EH (cell line): ENCODE data around the gene OR6A2.

ENCODE experiments used
- DNase-seq: peaks from one replicate; pipeline ENCODE4 v3.0.0-alpha.2; 2015; ENCODE audit warnings: low read depth

Gene OR6A2

DNA sequence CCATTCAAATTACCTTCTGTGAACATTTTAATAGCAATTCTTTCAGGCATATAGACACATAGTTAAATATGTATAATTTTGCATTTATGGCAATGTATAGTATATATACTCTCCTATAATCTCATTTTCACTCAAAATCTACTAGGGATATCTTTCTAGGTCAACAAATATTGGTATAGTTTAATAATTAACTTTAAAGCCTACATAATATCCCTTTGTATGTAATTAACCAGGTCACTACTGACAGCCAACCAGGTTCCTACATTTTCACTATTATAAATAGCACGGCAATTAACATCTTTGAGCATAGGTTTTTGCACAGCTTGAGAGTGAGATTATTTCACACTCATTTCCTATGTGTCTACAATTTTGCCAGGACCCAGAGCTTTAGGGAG, 43.5 kb downstream of the OR6A2 start:
- DNase-seq = no peak

DNA sequence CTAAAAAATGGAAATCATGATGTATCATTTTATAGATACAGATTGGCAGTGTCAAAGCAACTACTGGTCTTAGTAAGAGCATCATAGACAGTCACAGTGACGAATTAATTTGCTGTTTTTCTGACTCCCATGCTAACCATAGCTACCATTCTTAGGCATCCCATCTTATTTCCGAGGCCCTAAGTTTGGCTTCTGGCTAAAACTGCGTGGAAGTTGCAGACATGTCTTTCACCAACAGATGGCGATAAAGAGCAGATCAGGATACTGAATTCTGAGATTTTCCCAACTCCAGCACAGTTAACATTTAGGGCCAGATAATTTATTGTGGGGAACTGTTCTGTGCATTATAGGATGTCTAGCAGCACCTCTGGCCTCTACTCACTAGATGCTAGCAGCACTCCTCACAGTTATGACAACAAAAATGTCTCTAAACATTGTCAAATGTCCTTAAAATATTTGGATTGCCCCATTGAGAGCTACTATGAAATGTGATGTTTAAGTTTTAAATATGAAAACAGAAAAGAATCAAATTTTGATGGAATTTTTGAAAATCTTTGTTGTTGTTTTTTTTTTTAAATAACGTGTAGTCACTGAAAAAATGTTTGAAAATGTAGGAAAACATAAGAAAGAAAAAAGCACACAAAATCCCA, 44.1 kb downstream of the OR6A2 start:
- peak; percentile 47 for DNase-seq

DNA sequence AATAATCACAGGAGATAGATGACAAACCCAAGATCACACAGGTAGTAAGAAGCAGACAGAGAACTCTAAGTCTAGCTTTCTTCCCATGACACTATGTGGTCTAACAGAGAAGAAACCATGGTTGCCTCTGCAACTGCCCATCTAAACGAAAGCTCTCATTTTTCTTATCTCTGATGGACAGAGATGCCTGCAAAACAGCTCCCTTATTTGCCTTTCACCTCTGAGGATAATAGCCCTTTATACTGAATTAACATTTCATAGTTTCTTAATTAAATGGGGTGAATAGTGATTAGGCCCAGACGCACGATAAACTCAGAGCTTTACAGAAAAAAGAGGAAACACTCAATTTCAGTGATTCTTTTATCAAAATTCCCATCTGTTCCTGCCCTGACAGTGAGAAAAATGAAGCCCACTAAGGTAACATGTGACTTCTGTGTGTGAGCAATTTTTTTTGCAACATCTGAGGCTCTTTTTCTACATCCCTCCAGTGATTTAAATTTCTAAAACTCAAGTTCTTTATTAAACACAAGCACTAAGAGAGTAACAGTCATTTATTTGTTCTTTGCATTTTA, 52.3 kb downstream of the OR6A2 start:
- DNase-seq = no peak

DNA sequence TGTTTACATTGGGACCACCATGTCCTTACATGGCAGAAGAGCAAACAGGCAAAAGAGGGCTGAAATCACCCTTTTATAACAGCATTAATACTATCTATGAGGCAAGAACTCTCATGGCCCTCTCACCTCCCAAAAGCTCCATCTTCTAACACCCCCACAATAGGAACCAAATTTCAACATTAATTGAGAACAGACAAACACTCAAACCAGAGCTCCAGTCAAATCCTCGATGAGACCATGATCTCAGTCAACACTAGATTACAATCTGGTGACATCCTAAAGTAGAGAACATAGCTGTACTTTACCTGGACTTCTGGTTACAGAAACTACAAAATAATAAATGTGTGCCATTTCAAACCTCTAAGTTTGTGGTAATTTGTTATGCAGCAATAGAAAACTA, 52.9 kb downstream of the OR6A2 start:
- no peak for DNase-seq

DNA sequence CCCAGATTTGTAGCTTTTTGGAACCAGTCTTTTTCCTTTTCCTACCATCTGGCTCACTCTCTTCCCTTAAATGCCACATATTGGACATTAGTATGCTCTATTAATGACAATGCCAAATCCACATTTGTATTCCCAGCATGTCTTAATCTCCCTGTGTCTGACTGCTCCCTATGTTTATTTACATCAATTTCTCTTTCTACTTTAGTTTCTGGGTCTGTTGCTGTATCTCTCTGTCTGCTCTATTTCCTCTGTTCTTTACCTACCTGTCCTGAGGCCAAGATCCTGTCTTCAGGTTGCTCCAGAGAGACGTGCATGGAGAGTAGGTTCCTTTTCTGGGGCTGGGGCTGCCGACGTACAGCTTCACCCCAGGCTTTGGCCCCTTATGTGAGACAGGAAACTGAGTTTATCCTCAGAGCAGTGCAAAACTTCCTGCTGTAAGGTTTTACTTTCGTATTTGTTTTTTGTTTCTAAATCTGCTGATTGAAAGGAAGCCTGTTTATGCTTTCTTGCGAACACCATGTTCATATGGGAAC, 53.3 kb downstream of the OR6A2 start:
- DNase-seq = no peak

DNA sequence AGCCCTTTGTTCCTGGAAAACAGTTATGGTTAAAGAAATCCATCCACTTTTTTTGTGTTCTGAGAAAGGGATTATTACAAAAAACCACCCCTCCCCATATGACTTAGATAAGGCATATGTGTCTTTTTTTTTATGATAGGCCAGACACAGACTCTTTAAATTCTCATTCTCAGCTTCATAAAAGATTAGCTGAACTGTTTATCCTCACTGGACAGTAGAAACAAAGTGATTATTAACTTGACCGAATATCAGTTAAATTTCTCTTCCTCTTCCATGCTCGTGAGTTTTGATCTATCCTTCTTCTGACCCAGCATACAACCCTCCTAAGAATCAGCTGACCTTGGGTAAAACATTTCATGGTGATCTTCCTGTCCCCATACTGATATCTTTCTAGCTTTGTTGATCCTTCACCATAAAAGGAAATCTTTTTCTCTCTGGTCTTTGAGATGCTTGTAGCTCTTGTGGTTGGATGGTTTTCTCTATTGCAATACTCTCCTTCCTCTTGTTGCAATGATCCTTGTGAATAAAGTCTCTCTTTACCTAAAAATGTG, 53.9 kb downstream of the OR6A2 start:
- DNase-seq = no peak

DNA sequence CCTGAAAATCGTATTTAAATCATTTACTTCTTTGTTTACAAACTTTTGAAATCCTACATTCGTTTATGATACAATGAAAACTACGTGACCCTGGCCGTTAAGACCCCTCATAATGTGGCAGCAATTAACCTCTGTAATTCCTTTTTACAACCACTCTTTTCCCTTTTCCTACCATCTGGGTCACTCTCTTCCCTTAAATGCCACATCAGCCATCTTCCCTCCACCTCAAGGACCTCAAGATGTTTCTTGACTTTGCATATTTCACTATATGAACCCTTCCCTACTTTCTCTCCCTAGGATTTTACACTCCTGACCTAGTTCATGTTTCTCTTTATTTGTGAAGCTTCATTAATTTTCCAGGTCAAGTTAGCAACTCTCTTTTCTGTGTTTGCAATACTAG, 54.5 kb downstream of the OR6A2 start:
- no peak for DNase-seq

DNA sequence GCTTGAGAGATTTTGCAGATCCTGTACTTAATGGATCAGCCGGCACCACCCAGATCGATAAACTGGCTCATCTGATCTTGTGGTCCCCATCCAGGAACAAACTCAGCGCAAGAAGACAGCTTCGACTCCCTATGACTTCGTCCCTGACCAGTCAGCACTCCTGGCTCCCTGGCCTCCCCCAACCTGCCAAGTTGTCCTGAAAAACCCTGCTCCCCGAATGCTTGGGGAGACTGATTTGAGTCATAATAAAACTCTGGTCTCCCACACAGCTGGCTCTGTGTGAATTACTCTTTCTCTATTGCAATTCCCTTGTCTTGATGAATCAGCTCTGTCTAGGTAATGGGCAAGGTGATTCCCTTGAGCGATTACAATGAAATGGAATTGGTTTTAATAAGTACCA, 57.2 kb downstream of the OR6A2 start:
- no peak for DNase-seq
